ENCODE results near the gene NVL. TPM values are rescaled to one million over a fixed set of nuclear protein-coding genes. Genes with fewer than 3 reads are reported as not detected.

Gene NVL
- total RNA-seq, 1 donor from 2014 or later = 39.4 TPM

DNA sequence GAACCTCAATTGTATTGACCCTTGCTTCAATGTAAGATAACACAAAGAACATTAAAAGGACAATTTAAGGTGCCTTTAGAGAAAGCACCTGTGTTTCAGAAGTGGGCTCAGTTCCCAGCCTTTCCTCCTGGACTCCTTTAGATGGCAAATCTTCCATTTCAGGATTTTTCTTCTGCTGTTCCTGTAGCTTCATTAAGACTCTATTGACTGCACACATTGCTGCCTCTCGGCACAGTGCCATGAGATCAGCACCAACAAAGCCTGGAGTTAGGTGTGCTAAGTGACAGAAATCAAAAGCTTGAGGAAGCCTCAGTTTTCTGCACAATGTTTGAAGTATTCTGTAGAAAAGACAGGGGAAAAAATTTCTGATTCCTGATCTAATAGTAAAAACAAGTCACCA lies 40.6 kb downstream of the NVL start:
- Mint-ChIP-seq H3K4me3 (no peak overlapping the region), H3K9me3 (no peaks in the 10 kb centered on the region), H3K27me3 (ENCODE audit: low read depth) (no peaks in the 10 kb centered on the region), H3K27ac (no peak overlapping the region), H3K36me3 (peaks cover 33% of the 10 kb centered on the region), H3K4me1 (no peaks in the 10 kb centered on the region)
- TF ChIP-seq, protein P1, sequence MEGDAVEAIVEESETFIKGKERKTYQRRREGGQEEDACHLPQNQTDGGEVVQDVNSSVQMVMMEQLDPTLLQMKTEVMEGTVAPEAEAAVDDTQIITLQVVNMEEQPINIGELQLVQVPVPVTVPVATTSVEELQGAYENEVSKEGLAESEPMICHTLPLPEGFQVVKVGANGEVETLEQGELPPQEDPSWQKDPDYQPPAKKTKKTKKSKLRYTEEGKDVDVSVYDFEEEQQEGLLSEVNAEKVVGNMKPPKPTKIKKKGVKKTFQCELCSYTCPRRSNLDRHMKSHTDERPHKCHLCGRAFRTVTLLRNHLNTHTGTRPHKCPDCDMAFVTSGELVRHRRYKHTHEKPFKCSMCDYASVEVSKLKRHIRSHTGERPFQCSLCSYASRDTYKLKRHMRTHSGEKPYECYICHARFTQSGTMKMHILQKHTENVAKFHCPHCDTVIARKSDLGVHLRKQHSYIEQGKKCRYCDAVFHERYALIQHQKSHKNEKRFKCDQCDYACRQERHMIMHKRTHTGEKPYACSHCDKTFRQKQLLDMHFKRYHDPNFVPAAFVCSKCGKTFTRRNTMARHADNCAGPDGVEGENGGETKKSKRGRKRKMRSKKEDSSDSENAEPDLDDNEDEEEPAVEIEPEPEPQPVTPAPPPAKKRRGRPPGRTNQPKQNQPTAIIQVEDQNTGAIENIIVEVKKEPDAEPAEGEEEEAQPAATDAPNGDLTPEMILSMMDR (IDR thresholded peaks at IDR 0.05; ENCODE audit: unreplicated experiment) = no peak
- no peak for DNase-seq (ENCODE audit: low spot score in 2 of 2, unreplicated experiment in 2 of 2)

DNA sequence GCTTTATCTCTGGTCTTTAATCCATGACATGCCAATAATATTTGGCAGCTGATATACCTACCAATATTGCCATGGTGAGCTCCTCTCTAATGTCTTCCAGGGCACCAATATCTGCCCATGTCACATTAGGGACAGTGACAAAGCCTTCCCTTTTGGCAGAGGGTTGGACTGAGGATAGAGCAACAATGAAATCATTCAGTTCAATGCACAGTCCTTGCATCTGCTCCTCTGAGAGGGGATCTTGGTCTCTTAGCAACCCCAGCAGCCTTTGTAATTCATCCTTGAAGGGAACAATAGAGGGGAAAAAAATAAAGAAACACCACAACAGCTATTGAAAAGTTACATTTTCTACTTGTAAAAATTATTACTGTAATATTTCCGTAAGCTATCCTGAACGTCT lies 42.3 kb downstream of the NVL start:
- no peak for DNase-seq (ENCODE audit: low spot score in 2 of 2, unreplicated experiment in 2 of 2)
- Mint-ChIP-seq H3K4me1 (no peaks in the 10 kb centered on the region), H3K27me3 (ENCODE audit: low read depth) (no peaks in the 10 kb centered on the region), H3K36me3 (peaks cover 24% of the 10 kb centered on the region), H3K4me3 (no peak overlapping the region), H3K27ac (no peak overlapping the region), H3K9me3 (no peaks in the 10 kb centered on the region)
- TF ChIP-seq, protein P1 (IDR thresholded peaks at IDR 0.05; ENCODE audit: unreplicated experiment) = no peak

DNA sequence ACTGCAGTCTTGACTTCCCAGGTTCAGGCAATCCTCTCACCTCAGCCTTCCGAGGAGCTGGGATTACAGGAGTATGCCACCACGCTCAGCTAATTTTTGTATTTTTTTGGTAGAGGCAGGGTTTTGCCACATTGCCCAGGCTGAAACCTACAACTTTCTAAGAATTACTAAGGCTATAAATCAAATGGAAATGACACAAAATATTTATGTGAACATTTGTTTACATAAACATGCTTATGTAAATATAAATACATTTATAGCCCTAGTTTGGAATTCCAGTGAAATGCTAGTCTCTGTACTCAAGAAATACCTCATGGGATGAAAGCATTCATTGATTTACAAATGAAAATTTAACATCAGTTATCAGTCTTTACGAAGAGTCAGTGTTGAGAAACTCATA lies 47.8 kb downstream of the NVL start:
- no peak for DNase-seq (ENCODE audit: low spot score in 2 of 2, unreplicated experiment in 2 of 2)
- H3K36me3 Mint-ChIP-seq = peaks cover 18% of the 10 kb centered on the region
- H3K27me3 Mint-ChIP-seq (ENCODE audit: low read depth) = no peaks in the 10 kb centered on the region
- no peaks in the 10 kb centered on the region for H3K9me3 Mint-ChIP-seq
- H3K4me1 Mint-ChIP-seq = no peaks in the 10 kb centered on the region
- TF ChIP-seq, protein P1 (IDR thresholded peaks at IDR 0.05; ENCODE audit: unreplicated experiment) = no peak
- no peak overlapping the region for H3K4me3 Mint-ChIP-seq
- H3K27ac Mint-ChIP-seq = no peak overlapping the region

DNA sequence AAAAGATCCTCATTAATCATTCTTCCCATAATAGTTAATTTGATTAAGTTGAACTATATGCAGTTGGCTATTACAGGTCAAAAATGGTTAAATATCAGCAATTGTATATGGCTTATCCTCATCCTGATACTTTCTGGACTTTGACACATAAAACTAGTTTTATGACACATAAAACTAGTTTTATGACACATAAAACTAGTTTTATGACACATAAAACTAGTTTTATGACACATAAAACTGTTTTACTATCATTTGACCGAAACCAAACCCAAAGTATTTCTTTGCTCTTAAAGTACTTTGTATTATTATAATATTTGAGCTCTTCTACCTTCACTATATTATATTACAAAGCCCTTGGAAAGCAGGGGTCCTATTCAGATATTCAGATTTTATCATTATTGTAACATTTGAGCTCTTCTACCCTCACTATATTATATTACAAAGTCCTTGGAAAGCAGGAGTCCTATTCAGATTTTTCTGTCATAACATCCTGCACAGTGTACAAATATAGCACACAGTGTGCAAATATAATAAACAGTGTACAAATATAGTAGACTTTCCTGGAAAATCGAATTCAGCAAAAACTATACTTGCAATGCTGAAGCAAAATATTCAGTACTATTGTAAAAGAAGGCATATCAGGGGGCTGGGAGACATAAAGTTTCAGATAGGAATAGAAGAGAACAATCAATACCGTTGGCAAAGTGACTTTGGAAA lies 53.0 kb downstream of the NVL start:
- no peak for DNase-seq (ENCODE audit: low spot score in 2 of 2, unreplicated experiment in 2 of 2)
- Mint-ChIP-seq H3K27ac (no peak overlapping the region), H3K4me3 (no peak overlapping the region), H3K9me3 (no peaks in the 10 kb centered on the region), H3K27me3 (ENCODE audit: low read depth) (no peaks in the 10 kb centered on the region), H3K36me3 (peaks cover 21% of the 10 kb centered on the region), H3K4me1 (no peaks in the 10 kb centered on the region)
- TF ChIP-seq, protein P1 (IDR thresholded peaks at IDR 0.05; ENCODE audit: unreplicated experiment) = no peak

DNA sequence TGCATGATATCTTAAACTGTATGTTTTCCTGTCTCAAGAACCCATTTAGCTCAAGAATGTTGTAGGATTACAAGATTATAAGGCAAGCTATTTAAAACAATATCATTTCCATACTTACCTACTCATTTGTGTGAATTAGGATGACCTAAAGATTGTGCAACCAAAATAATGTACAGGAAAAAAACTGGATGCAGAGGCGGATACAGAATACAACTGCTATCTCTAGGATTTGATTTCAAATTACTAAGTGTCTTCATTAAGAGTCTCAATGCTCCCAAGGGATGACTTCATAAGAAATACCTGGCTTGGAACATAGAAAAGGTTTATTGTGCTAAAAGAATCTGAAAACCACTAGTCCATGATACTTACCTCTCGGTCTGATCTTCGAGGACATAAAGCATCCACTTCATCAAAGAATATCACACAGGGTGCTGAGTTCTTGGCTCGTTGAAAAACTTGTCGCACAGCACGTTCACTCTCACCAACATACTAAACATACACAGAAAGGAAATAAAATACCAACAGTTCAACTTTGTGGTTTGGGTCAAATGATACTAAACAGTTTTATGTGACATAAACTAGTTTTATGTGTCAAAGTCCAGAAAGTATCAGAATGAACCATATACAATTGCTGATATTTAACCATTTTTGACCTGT lies 54.9 kb downstream of the NVL start:
- Mint-ChIP-seq H3K27me3 (ENCODE audit: low read depth) (no peaks in the 10 kb centered on the region), H3K9me3 (no peaks in the 10 kb centered on the region), H3K4me1 (no peaks in the 10 kb centered on the region), H3K27ac (no peak overlapping the region), H3K4me3 (no peak overlapping the region), H3K36me3 (peaks cover 22% of the 10 kb centered on the region)
- no peak for DNase-seq (ENCODE audit: low spot score in 2 of 2, unreplicated experiment in 2 of 2)
- TF ChIP-seq, protein P1 (IDR thresholded peaks at IDR 0.05; ENCODE audit: unreplicated experiment) = no peak
